ENCODE data around the gene SERPINA3.
"Not testable (repeated sequence)": the region's sequence is repeated elsewhere in the genome, so short reads cannot be mapped to it uniquely, and the experiment has no call there.

SERPINA3 gene

GRCh38 chr14:94623856-94624499 lies 11.8 kb downstream of the SERPINA3 start:
- no peak for DNase-seq
- intact Hi-C loops (cut with DNase I) = no loop called here

- intact Hi-C loops (cut with DNase I) = no loop called here
- no peak for DNase-seq
Observed at GRCh38 chr14:94624537-94625352, 12.6 kb downstream of the SERPINA3 start.

GRCh38 chr14:94625353-94625635 lies 13.1 kb downstream of the SERPINA3 start:
- intact Hi-C loops (cut with DNase I) = no loop called here
- no peak for DNase-seq

- intact Hi-C loops (cut with DNase I) = no loop called here
- no peak for DNase-seq
Observed at GRCh38 chr14:94628578-94628977, 16.4 kb downstream of the SERPINA3 start.

- no peak for DNase-seq
- intact Hi-C loops (cut with DNase I) = no loop called here
Observed at GRCh38 chr14:94630396-94630795, 18.2 kb downstream of the SERPINA3 start.

- intact Hi-C loops (cut with DNase I) = no loop called here
- no peak for DNase-seq
Observed at GRCh38 chr14:94631050-94631449, 18.9 kb downstream of the SERPINA3 start.

- DNase-seq = peak in 2 of 42 donors; percentile 1 to 2
- intact Hi-C loops (cut with DNase I) = no loop called here
Observed at GRCh38 chr14:94631536-94632304, 19.5 kb downstream of the SERPINA3 start.

- intact Hi-C loops (cut with DNase I) = no loop called here
- DNase-seq = peak in 2 of 42 donors; percentile 7 to 10
Observed at GRCh38 chr14:94632305-94632590, 20.1 kb downstream of the SERPINA3 start.

- DNase-seq = peak in 1 of 42 donors; percentile 20
- intact Hi-C loops (cut with DNase I) = no loop called here
Observed at GRCh38 chr14:94633121-94633520, 20.9 kb downstream of the SERPINA3 start.

- intact Hi-C loops (cut with DNase I) = no loop called here
- DNase-seq = no peak
Observed at GRCh38 chr14:94635154-94635553, 23.0 kb downstream of the SERPINA3 start.

GRCh38 chr14:94636744-94637412 lies 24.7 kb downstream of the SERPINA3 start:
- DNase-seq = no peak
- intact Hi-C loops (cut with DNase I) = no loop called here

GRCh38 chr14:94637814-94638213 lies 25.6 kb downstream of the SERPINA3 start:
- DNase-seq; intact Hi-C loops (cut with DNase I): not testable (repeated sequence)

- intact Hi-C loops (cut with DNase I) = no loop called here
Observed at GRCh38 chr14:94638339-94638738, 26.1 kb downstream of the SERPINA3 start.

GRCh38 chr14:94638961-94639817 lies 27.0 kb downstream of the SERPINA3 start:
- intact Hi-C loops (cut with DNase I) = no loop called here

More at GRCh38 chr14:94638339-94638738, 26.1 kb downstream of the SERPINA3 start:
- peak in 14 of 42 donors; percentile 5 to 53 (median 25) for DNase-seq

GRCh38 chr14:94640721-94641631 lies 28.8 kb downstream of the SERPINA3 start:
- DNase-seq = no peak
- intact Hi-C loops (cut with DNase I) = no loop called here

More at GRCh38 chr14:94638961-94639817, 27.0 kb downstream of the SERPINA3 start:
- no peak for DNase-seq

- intact Hi-C loops (cut with DNase I) = no loop called here
- no peak for DNase-seq
Observed at GRCh38 chr14:94641632-94641955, 29.4 kb downstream of the SERPINA3 start.

GRCh38 chr14:94643316-94644101 lies 31.3 kb downstream of the SERPINA3 start:
- intact Hi-C loops (cut with DNase I) = no loop called here
- DNase-seq = peak in 1 of 42 donors; percentile 28
